Ishikawa (cell line): ENCODE measurements around the gene EPB41.

ENCODE experiments used
- CEBPB ChIP-seq: IDR thresholded peaks from 2 replicates; pipeline ENCODE4 v1.6.1; 2012
- CREB1 ChIP-seq: IDR thresholded peaks from 2 replicates; pipeline ENCODE4 v1.6.1; 2012; ENCODE audit warnings: low read depth
- EGR1 ChIP-seq: IDR thresholded peaks from 2 replicates; pipeline ENCODE4 v1.6.1; 2012
- EP300 ChIP-seq: IDR thresholded peaks from 2 replicates; pipeline ENCODE4 v1.6.1; 2012; ENCODE audit warnings: borderline replicate concordance
- FOXM1 ChIP-seq: IDR thresholded peaks from 2 replicates; pipeline ENCODE4 v1.6.1; 2012; ENCODE audit warnings: low read depth, borderline replicate concordance
- NFIC ChIP-seq: IDR thresholded peaks from 2 replicates; pipeline ENCODE4 v1.6.1; 2012
- RAD21 ChIP-seq: IDR thresholded peaks from 2 replicates; pipeline ENCODE4 v1.6.1; 2012; ENCODE audit warnings: low read depth
- REST ChIP-seq: IDR thresholded peaks from 2 replicates; pipeline ENCODE4 v1.6.1; 2012; ENCODE audit warnings: low read depth, mild to moderate bottlenecking
- TAF1 ChIP-seq: IDR thresholded peaks from 2 replicates; pipeline ENCODE4 v1.6.1; 2012; ENCODE audit warnings: low read depth, mild to moderate bottlenecking
- TCF12 ChIP-seq: IDR thresholded peaks from 2 replicates; pipeline ENCODE4 v1.6.1; 2012; ENCODE audit warnings: low read depth
- TEAD4 ChIP-seq: IDR thresholded peaks from 2 replicates; pipeline ENCODE4 v1.6.1; 2012
- USF1 ChIP-seq: IDR thresholded peaks from 2 replicates; pipeline ENCODE4 v1.6.1; 2012
- YY1 ChIP-seq: IDR thresholded peaks from 2 replicates; pipeline ENCODE4 v1.6.1; 2012; ENCODE audit warnings: low read depth
- TF ChIP-seq, protein P1 (sequence below): IDR thresholded peaks from 2 replicates; pipeline ENCODE4 v1.6.1; 2012

DNA sequence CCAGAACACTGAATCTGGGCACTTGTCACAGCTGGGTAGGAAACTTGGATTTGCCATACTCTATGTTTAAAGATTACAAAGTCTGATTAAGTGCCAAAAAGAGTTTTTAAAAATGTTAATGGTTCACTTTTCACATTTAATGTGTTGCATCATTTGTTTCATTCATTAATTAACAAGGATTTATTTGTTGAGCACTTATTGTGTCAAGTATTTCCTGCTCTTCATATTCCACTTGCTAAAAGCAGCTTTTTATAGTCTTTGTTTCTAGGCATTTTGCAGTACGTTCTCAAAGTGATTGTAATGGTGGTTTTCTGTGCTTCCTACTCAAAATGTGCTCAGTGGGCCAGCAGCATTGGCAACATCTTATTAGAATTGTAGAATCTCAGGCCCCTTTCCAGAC lies 68.7 kb downstream of the EPB41 start:
- TF ChIP-seq REST (no peak), RAD21 (no peak), TCF12 (no peak), YY1 (no peak), CEBPB (no peak), TAF1 (no peak), CREB1 (no peak), EP300 (no peak), EGR1 (no peak), USF1 (no peak), FOXM1 (no peak), NFIC (no peak), TEAD4 (no peak)
- TF ChIP-seq, protein P1, sequence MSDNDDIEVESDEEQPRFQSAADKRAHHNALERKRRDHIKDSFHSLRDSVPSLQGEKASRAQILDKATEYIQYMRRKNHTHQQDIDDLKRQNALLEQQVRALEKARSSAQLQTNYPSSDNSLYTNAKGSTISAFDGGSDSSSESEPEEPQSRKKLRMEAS = no peak
